D721Med (cell line): ENCODE results near the gene PCDHB1.
"Not testable (repeated sequence)": the region's sequence is repeated elsewhere in the genome, so short reads cannot be mapped to it uniquely, and the experiment has no call there.

Experiments
- DNase-seq: peaks from one replicate; pipeline ENCODE4 v3.0.0; 2011; ENCODE audit warnings: low spot score; ENCODE audit not compliant: insufficient read length
- FAIRE-seq: peaks from 2 replicates; lab custom pipeline; 2011; peaks lifted over from hg19 to GRCh38; lab: Jason Lieb, UNC
- TF ChIP-seq, protein P1 (sequence below): IDR thresholded peaks from 2 replicates; pipeline ENCODE4 v1.5.1; 2012; ENCODE audit warnings: mild to moderate bottlenecking, control low read depth; ENCODE audit not compliant: insufficient read depth; ENCODE audit errors: missing control alignments

Gene PCDHB1

DNA sequence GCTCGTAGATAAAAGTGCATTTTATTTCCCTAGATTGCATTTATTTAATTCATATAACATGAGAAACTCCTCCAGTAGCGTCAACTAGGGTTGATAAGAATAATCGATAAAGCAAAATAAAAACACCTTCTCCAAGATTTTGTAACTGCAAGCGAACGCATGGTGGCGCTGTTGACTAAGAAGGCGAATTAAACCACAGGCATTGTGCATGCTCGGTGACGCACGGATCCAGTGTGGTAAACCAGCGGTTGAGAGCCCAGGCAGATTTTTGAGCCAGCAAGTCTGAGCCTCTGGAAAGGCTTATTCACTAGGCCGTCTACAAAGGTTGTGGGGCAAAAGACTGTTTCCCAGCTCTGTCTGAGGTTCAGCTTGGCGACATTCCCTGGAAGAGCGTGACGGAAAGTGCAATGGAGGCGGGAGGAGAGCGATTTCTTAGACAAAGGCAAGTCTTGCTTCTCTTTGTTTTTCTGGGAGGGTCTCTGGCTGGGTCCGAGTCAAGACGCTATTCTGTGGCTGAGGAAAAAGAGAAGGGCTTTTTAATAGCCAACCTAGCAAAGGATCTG lies 49.1 kb downstream of the PCDHB1 start, which contains the start of gene PCDHB3:
Gene PCDHB3, plus strand, starts transcription at position 231 of the 563 bp plus-strand sequence. Its CDS starts 177 bp downstream, at position 408.
- TF ChIP-seq, protein P1, sequence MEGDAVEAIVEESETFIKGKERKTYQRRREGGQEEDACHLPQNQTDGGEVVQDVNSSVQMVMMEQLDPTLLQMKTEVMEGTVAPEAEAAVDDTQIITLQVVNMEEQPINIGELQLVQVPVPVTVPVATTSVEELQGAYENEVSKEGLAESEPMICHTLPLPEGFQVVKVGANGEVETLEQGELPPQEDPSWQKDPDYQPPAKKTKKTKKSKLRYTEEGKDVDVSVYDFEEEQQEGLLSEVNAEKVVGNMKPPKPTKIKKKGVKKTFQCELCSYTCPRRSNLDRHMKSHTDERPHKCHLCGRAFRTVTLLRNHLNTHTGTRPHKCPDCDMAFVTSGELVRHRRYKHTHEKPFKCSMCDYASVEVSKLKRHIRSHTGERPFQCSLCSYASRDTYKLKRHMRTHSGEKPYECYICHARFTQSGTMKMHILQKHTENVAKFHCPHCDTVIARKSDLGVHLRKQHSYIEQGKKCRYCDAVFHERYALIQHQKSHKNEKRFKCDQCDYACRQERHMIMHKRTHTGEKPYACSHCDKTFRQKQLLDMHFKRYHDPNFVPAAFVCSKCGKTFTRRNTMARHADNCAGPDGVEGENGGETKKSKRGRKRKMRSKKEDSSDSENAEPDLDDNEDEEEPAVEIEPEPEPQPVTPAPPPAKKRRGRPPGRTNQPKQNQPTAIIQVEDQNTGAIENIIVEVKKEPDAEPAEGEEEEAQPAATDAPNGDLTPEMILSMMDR, result peak; percentile 80
- DNase-seq, result no peak
- no peak for FAIRE-seq

DNA sequence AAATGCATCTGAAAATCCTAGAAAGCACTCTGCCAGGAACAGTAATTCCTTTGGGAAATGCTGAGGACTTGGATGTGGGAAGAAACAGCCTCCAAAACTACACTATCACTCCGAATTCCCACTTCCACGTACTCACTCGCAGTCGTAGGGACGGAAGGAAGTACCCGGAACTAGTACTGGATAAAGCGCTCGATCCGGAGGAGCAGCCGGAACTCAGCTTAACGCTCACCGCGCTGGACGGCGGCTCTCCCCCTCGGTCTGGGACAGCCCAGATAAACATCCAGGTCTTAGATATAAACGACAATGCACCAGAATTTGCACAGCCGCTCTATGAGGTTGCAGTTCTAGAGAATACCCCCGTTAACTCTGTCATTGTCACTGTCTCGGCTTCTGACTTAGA lies 49.9 kb downstream of the PCDHB1 start:
- TF ChIP-seq, protein P1, result no peak
- DNase-seq (no peak), FAIRE-seq (no peak)

DNA sequence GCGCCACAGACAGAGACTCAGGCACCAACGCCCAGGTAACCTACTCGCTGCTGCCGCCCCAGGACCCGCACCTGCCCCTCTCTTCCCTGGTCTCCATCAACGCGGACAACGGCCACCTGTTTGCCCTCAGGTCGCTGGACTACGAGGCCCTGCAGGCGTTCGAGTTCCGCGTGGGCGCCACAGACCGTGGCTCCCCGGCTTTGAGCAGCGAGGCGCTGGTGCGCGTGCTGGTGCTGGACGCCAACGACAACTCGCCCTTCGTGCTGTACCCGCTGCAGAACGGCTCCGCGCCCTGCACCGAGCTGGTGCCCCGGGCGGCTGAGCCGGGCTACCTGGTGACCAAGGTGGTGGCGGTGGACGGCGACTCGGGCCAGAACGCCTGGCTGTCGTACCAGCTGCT lies 50.9 kb downstream of the PCDHB1 start:
- DNase-seq, FAIRE-seq: not testable (repeated sequence)

DNA sequence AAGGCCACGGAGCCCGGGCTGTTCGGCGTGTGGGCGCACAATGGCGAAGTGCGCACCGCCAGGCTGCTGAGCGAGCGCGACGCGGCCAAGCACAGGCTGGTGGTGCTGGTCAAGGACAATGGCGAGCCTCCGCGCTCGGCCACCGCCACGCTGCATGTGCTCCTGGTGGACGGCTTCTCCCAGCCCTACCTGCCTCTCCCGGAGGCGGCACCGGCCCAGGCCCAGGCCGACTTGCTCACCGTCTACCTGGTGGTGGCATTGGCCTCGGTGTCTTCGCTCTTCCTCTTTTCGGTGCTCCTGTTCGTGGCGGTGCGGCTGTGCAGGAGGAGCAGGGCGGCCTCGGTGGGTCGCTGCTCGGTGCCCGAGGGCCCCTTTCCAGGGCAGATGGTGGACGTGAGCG lies 51.3 kb downstream of the PCDHB1 start:
- not testable (repeated sequence) for DNase-seq, FAIRE-seq

DNA sequence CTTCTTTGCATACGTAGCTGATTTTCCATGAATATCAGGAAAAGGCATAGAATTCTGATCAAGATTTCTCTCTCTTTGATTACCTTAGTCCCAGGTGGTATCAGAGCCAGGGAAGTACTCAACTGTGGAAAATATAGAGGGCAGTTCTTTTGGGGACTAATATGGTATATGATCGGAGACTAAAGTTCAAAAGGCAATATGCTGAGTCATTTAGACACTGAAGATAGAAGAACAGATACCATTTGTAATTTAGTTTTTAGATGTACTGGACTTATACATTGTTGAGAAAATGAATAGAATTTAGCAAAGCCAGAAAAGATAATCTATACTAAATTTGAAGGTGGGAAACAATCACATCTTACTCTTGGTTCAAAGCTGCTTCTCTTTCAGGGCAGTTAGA lies 54.2 kb downstream of the PCDHB1 start:
- TF ChIP-seq, protein P1, result no peak
- DNase-seq (no peak), FAIRE-seq (no peak)
